Osteocyte (in vitro differentiated cells): ENCODE results near the gene PTPRC. TPM values are rescaled to one million over a fixed set of nuclear protein-coding genes. Genes with fewer than 3 reads are reported as not detected.

Source experiments
- DNase-seq: peaks from one replicate; pipeline ENCODE4 v3.0.0; 2021; ENCODE audit warnings: mixed read lengths; ENCODE audit not compliant: unreplicated experiment; ENCODE audit errors: extremely low spot score
- H3K27ac Mint-ChIP-seq: one replicate; pipeline ENCODE4 v1.8.0; 2021; ENCODE audit warnings: mild to moderate bottlenecking, mixed read lengths; ENCODE audit not compliant: unreplicated experiment
- H3K27me3 Mint-ChIP-seq: one replicate; pipeline ENCODE4 v1.8.0; 2021; ENCODE audit warnings: mixed read lengths; ENCODE audit not compliant: unreplicated experiment
- H3K36me3 Mint-ChIP-seq: one replicate; pipeline ENCODE4 v1.8.0; 2021; ENCODE audit warnings: mixed read lengths; ENCODE audit not compliant: unreplicated experiment
- H3K4me1 Mint-ChIP-seq: one replicate; pipeline ENCODE4 v1.8.0; 2021; ENCODE audit warnings: mixed read lengths; ENCODE audit not compliant: unreplicated experiment
- H3K4me3 Mint-ChIP-seq: one replicate; pipeline ENCODE4 v1.8.0; 2021; ENCODE audit warnings: mild to moderate bottlenecking, moderate library complexity, mixed read lengths; ENCODE audit not compliant: unreplicated experiment
- H3K9me3 Mint-ChIP-seq: one replicate; pipeline ENCODE4 v1.8.0; 2021; ENCODE audit warnings: mixed read lengths; ENCODE audit not compliant: unreplicated experiment
- CTCF ChIP-seq: fragments of 200-600 bp; sonication (generic); IDR thresholded peaks from 2 replicates; pipeline ENCODE4 v1.5.0; 2021; ENCODE audit warnings: antibody characterized with exemption, mild to moderate bottlenecking, moderate library complexity
- total RNA-seq: library from RNA; stranded (reverse); gene quantifications from 2 replicates; pipeline ENCODE4 v1.2.1, GENCODE V29; 2021

The PTPRC gene
- total RNA-seq, 1 donor from 2014 or later = not detected

GRCh38 chr1:198637916-198638437 is 863 bp upstream of the PTPRC start:
- H3K9me3 Mint-ChIP-seq = no peaks in the 10 kb centered on the region
- H3K27ac Mint-ChIP-seq = no peak overlapping the region
- H3K4me3 Mint-ChIP-seq = no peak overlapping the region
- no peak for TF ChIP-seq CTCF
- H3K36me3 Mint-ChIP-seq = no peaks in the 10 kb centered on the region
- H3K27me3 Mint-ChIP-seq = no peaks in the 10 kb centered on the region
- peaks cover 8% of the 10 kb centered on the region for H3K4me1 Mint-ChIP-seq
- no peak for DNase-seq

GRCh38 chr1:198638441-198638840 is 399 bp upstream of the PTPRC start:
- no peak overlapping the region for H3K27ac Mint-ChIP-seq
- H3K27me3 Mint-ChIP-seq = no peaks in the 10 kb centered on the region
- no peaks in the 10 kb centered on the region for H3K9me3 Mint-ChIP-seq
- TF ChIP-seq CTCF = no peak
- no peaks in the 10 kb centered on the region for H3K36me3 Mint-ChIP-seq
- DNase-seq = no peak
- peaks cover 8% of the 10 kb centered on the region for H3K4me1 Mint-ChIP-seq
- H3K4me3 Mint-ChIP-seq = no peak overlapping the region

GRCh38 chr1:198639671-198640143 is 867 bp downstream of the PTPRC start:
- Mint-ChIP-seq H3K27ac (no peak overlapping the region), H3K9me3 (no peaks in the 10 kb centered on the region), H3K4me3 (no peak overlapping the region), H3K4me1 (peaks cover 8% of the 10 kb centered on the region), H3K36me3 (no peaks in the 10 kb centered on the region), H3K27me3 (no peaks in the 10 kb centered on the region)
- TF ChIP-seq CTCF = no peak
- no peak for DNase-seq

- no peak for TF ChIP-seq CTCF
- Mint-ChIP-seq H3K4me3 (no peak overlapping the region), H3K27ac (no peak overlapping the region), H3K36me3 (no peaks in the 10 kb centered on the region), H3K9me3 (no peaks in the 10 kb centered on the region), H3K4me1 (peaks cover 8% of the 10 kb centered on the region), H3K27me3 (no peaks in the 10 kb centered on the region)
- DNase-seq = no peak
These were observed 1.3 kb downstream of the PTPRC start for GRCh38 chr1:198640174-198640573.

- no peaks in the 10 kb centered on the region for H3K9me3 Mint-ChIP-seq
- peak overlapping the region; percentile 51 for H3K27ac Mint-ChIP-seq
- H3K4me3 Mint-ChIP-seq = no peak overlapping the region
These were observed 2.7 kb downstream of the PTPRC start for GRCh38 chr1:198641501-198641900.

More at GRCh38 chr1:198641501-198641900, 2.7 kb downstream of the PTPRC start:
- H3K36me3 Mint-ChIP-seq = no peaks in the 10 kb centered on the region
- H3K27me3 Mint-ChIP-seq = no peaks in the 10 kb centered on the region
- H3K4me1 Mint-ChIP-seq = peaks cover 8% of the 10 kb centered on the region
- DNase-seq = no peak
- TF ChIP-seq CTCF = no peak
